Ovary (tissue), 3 donors: ENCODE data around the gene KLHDC8A.

Source experiments
- POLR2A ChIP-seq: fragments of 450-650 bp; IDR thresholded peaks from one replicate; pipeline ENCODE4 v1.6.1; 2017; ENCODE audit warnings: antibody characterized with exemption, mild to moderate bottlenecking, moderate library complexity
- TF ChIP-seq, protein P1 (sequence below), 3 donors: fragments of 450-650 bp in 2 of 3; fragments of 200-600 bp in 1 of 3; IDR thresholded peaks; one replicate each; pipeline versions ENCODE4 v1.5.1 to v1.8.0; 2016 to 2022; ENCODE audit warnings: antibody characterized with exemption in 3 of 3, mild to moderate bottlenecking in 1 of 3
- donor health status: DM: no; HTN: no; CAD: no.

DNA sequence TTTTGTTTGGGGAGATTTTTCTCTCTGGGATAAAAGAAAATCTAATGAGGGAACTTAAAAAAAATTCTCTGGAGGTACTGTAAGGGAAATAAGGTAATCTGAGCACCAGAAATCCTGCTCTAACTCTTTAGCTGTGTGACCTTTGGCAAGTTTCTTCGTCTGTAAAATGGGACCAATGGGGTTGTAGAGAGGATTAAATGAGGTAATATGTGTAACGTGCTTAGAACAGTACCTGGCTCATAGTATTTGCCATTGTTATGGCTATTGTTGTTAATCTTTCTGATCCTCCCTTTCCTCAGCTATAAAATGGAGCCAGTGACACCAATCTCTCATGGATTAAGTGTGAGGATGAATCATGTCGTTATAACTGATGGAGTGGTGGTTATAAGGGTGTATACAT, 845 bp upstream of the KLHDC8A start:
- TF ChIP-seq POLR2A, result no peak
- TF ChIP-seq, protein P1, sequence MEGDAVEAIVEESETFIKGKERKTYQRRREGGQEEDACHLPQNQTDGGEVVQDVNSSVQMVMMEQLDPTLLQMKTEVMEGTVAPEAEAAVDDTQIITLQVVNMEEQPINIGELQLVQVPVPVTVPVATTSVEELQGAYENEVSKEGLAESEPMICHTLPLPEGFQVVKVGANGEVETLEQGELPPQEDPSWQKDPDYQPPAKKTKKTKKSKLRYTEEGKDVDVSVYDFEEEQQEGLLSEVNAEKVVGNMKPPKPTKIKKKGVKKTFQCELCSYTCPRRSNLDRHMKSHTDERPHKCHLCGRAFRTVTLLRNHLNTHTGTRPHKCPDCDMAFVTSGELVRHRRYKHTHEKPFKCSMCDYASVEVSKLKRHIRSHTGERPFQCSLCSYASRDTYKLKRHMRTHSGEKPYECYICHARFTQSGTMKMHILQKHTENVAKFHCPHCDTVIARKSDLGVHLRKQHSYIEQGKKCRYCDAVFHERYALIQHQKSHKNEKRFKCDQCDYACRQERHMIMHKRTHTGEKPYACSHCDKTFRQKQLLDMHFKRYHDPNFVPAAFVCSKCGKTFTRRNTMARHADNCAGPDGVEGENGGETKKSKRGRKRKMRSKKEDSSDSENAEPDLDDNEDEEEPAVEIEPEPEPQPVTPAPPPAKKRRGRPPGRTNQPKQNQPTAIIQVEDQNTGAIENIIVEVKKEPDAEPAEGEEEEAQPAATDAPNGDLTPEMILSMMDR (IDR thresholded peaks at IDR 0.05), result no peak
